DMS 273 (cell line): ENCODE measurements around the gene ESF1.

Experiments
- DNase-seq: peaks from one replicate; lab custom pipeline; 2025; ENCODE audit not compliant: unreplicated experiment; lab: John Stamatoyannopoulos, UW

Gene ESF1

DNA sequence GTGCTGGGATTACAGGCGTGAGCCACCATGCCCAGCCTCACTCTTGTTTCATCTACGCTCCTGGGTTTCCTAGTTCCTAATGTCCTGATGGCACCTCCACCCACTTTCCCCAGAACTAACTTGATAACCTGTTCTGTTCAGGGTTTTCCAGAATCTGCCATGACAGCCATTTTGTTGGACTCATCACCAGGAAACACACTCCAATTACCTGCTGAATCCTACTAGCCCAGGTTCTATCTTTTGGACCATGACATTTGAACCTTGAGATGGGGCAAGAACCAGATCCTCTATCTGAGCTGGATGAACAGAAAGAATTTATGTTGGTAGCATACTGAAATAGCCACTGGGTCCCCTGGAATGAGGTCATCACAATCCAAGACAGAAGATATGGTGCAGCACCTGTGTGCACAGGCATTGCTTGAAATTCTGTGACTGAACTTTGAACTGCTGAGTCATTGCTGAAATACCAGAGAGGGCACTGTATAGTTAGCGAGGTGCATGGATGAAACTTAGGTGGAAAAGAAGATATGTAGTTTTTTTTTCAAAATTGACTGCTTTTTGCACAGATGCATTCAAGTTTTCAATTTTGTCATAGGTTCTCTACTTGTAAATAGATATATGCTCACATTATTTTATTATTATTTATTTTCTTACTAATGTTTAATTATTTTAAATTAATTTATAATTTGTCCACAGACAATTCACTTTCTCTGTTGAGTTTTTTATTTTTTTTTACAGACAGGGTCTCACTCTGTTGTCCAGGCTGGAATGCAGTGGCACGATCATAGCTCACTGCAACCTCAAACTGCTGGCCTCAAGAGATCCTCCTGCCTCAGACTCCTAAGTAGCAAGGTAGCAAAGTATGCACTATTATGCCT, 103.2 kb downstream of the ESF1 start:
- no peak for DNase-seq

- DNase-seq, result no peak
Measured at GRCh38 chr20:13678944-13679343, 105.8 kb downstream of the ESF1 start.

- DNase-seq, result no peak
Measured at GRCh38 chr20:13677241-13677640, 107.5 kb downstream of the ESF1 start.

GRCh38 chr20:13676682-13677081, 108.0 kb downstream of the ESF1 start:
- peak; percentile 27 for DNase-seq

DNA sequence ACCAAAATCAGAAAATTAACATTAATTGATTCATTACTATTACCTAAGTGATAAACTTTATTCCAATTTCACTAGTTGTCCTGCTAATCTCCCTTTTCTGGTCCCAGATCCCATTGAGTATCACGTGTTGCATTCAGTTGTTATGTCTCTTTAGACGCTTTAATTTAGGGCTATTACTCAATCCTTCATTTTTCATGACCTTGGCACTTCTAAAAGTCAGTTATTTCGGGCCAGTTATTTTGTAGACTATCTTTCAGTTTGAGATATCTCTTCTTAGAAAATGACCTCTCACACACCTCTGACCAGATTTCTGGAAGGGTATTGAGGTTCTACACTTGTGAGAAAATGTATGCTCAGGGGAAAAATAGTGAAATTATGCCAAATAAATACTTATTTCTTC, 112.0 kb downstream of the ESF1 start:
- DNase-seq, result no peak

GRCh38 chr20:13671916-13672378, 112.8 kb downstream of the ESF1 start:
- DNase-seq, result no peak

DNA sequence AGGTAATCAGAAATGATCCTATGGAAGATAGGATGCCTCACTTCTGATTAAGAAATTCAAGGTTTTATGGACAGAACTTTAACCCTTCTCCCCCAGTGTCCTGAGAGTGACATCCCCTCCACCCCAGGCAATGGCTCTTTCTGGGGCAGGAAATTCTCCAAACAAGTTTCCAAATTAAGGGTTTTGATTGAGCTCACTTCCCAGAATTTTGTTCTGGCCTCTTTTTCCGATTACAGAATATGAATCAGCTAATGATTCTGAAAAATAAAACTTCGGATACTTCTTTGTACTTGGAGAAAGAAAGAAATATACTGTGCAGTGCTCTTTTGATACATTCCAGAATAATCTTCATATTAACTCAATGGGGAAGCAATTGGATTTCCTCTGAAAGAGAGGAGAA, 113.2 kb downstream of the ESF1 start:
- DNase-seq, result no peak

DNA sequence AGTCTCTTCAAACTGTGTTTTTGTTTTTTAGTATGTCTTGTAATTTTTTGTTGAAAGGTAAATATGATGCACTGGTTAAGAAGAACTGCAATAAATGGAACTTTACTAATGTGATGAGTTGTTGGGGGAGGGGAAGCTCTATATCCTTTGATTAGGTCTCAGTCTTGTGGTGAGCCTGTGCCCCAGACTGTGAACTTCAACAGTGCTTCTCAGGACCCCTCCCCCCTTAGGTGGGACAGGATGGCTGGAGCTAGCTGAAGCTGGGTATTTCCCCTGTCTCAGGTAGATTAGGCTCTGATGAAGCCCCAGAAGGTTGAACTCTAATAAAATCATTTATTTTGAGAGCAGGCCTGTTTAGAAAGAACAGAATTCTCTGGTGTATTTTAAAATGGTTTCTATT, 114.6 kb downstream of the ESF1 start:
- no peak for DNase-seq

- no peak for DNase-seq
Measured at GRCh38 chr20:13665709-13666395, 118.9 kb downstream of the ESF1 start.
